ENCODE results near the gene DOCK8.

DOCK8 gene

GRCh38 chr9:316382-316965 lies 101.8 kb downstream of the DOCK8 start:
- no peak for DNase-seq

DNA sequence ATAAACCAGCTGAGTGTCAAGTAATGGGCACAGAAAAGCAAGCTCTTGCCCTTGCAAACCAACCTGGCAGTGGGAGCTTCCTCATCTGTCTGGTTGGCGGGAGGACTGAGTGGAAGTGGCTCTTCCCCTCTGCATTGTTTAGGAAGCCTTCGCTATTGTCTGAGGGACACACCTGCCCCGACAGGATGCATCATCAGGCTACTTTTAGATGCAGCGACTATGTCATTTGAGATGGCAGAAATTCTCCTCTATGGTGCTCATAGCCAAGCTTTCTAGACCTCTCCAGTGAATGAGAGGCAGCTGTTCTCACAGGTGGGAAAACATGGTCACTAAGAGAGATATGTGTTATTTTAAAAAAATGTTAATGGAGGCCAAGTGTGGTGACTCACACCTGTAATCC lies 104.0 kb downstream of the DOCK8 start:
- DNase-seq = no peak

DNA sequence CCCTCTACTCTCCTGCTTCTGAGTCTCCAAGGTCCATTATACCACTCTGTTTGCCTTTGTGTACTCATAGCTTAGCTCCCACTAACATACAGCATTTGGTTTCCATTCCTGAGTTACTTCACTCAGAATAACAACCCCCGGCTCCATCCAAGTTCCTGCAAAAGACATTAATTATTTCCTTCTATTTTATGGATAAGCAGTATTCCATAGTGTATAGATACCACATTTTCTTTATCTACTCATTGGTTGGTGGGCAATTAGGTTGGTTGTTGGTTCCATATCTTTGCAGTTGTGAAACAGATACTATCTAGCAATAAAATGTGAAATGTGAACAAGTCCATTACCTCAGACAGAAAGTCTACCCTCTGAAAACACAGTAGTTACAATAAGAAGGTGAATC lies 110.3 kb downstream of the DOCK8 start:
- no peak for DNase-seq

DNA sequence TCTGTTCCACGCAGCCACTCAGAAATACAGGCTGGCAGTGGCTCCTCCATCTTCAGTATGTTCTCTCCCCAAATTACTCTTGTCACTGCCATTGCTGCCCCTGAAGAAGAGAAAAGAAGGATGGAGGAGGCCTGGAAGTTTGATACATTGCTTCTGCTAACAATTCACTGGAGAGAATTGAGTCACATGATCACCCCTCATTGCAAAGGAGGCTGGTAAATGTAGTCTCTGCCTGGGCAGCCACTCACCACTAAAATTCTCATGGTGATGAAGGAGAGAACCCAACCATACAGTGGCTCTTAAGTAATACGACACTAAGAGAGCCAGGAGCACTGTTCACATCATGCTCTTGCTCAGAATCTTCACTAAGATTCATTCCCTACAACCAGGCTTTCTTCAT lies 112.0 kb downstream of the DOCK8 start:
- no peak for DNase-seq

DNA sequence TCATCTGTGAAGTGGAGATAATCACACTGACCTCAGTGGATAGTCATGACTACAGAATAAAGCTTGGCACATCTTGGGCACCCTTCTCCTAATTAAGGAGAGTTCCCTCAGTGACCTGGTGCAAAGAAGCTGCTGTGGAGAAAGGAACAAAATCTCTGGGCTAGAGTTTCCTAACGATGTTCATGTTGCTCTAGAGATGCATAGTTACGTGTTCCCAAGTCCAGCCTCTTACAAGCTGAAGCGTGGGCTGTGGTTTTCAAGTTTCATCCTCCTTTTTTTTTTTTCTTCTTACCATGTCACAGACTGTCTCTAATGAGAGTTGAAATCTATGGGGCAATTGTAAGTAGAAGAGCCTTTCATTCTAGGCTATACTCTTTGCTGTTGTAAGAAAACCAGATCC lies 113.8 kb downstream of the DOCK8 start:
- DNase-seq = no peak

DNA sequence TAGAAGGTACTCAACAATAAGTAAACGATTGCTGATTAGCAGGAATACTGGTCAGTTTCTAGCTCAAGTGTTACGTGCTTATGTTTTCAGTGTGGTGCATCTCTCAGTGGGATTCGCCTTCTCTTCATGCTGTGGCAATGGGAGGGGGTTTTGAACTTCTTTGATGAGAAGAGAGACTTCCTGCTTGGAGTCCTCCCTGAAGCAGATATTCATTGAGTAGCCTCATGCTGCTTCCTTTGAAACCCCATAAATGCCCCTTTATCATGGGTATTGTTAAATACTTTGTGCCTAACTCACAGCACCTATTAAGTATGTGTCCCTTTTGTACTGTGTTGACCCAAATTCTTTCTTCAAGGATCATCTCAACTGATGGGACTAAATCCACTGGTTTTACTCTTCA lies 116.5 kb downstream of the DOCK8 start:
- DNase-seq = no peak

DNA sequence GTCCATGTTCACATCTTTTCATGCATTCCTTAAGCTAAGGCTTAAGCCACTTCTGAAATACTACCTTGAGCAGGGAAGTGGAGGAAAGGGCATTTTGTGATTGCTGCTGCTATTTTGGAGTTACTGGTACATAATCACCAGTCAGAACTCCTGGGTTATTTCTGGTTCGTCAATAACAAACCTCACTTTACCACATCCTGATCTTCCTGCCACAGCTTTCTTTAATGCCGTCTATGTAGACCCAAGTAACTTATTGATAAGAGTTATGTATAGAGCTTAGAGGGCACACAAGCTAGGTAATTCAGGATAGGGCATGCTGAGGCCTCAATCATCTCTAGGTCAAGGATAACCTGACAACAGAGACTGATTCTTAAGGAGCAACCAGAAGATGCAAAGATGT lies 120.7 kb downstream of the DOCK8 start:
- DNase-seq = no peak

- no peak for DNase-seq
These were observed 121.4 kb downstream of the DOCK8 start for GRCh38 chr9:336039-336438.

DNA sequence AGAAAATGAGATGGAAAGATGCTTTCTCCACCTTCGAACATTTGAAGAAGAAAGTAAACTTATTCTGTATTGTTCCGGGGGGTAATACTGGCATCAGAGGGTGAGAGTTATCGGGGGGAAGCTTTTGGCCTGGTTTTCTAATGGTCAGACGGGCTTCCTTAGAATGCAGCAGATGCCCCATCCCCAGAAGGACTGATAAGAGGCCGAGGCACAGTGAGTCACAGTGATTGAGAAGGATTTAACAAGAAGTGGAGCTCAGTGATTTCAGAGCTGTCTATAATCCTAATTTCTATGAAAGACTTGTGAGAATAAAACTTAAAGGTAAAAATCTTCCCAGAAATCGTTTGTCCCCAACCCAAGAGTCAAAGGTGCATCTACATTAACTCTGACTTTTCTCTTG lies 123.9 kb downstream of the DOCK8 start:
- DNase-seq = no peak

- no peak for DNase-seq
These were observed 127.2 kb downstream of the DOCK8 start for GRCh38 chr9:341634-342421.

GRCh38 chr9:343773-344172 lies 129.1 kb downstream of the DOCK8 start:
- DNase-seq = no peak

GRCh38 chr9:346111-346571 lies 131.5 kb downstream of the DOCK8 start:
- DNase-seq = no peak

- DNase-seq = peak in 1 of 2 experiments; percentile 31
These were observed 133.1 kb downstream of the DOCK8 start for GRCh38 chr9:347667-348292.

- no peak for DNase-seq
These were observed 135.7 kb downstream of the DOCK8 start for GRCh38 chr9:350384-350783.

GRCh38 chr9:351916-352315 lies 137.3 kb downstream of the DOCK8 start:
- no peak for DNase-seq

DNA sequence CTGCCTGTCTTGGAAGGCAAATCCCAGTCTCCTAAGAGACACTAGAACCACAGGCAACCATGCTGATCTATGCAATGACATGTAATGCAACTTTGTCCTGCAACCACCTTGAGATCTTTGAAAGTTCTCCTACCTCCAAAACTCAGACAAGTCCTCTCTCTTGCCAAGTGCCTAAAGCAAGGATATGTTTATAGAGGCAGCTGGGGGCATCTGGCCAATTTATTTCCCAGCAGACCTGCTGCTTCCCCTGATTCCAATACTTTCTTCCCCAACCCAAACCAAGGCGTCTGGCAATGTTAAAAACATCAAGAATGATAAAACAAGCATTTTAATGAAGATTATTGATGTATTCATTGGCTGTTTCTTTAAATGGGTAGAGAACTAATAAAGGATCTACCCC lies 138.4 kb downstream of the DOCK8 start:
- DNase-seq = no peak

DNA sequence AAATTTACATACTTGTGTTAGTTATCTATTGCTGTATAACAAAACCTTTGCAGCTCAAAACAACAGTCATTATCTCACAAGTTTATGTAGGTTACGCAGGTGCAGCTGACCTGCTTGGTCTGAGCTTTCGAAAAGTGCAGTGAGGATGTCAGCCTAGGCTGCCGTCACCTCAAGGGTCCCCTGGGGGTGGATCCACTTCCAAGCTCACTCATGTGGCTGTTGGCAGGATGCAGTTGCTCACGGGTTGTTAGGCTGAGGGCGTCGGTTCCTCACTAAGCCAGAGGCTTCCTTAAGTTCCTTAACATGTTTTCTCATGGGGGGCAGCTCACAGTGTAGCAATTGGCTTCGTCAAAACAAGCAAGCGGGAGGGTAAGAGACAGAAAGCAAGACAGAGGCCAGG lies 139.8 kb downstream of the DOCK8 start:
- DNase-seq = no peak

DNA sequence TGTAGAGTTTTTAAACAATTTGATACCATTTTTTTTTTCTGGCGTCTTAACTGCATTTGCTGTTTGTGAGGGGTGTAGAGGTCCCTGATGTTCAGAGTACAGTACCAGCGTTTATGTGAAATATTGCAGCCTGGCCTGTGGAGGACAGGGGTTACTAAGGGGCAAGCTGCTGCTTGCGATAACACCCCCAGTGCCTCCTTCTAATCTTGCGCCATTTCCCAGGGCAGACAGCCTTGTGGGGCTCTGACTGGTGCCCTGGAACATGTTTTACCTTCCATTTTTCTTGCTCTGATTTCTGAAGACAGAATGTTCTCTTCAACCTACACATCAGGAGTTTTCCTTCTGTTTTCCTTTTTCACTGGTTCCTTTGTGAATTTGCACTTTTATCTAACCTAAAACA lies 142.9 kb downstream of the DOCK8 start:
- DNase-seq = no peak

GRCh38 chr9:362561-363273 lies 148.1 kb downstream of the DOCK8 start:
- DNase-seq = no peak

DNA sequence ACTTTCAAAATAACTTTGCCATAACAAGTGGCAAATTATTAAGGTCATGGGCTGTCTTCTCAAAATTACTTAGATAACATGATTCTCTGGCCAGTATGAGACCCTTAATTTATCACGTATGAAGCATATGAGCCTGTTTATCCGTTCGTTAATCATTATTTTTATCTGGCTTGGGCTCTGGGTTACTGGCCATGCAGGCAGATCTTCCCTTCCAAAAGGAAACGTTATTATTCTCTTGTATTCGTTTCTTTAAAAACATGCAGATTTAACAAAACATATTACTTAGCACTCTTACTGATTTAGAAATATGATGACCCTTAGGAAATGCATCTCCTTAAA lies 148.6 kb downstream of the DOCK8 start:
- no peak for DNase-seq

DNA sequence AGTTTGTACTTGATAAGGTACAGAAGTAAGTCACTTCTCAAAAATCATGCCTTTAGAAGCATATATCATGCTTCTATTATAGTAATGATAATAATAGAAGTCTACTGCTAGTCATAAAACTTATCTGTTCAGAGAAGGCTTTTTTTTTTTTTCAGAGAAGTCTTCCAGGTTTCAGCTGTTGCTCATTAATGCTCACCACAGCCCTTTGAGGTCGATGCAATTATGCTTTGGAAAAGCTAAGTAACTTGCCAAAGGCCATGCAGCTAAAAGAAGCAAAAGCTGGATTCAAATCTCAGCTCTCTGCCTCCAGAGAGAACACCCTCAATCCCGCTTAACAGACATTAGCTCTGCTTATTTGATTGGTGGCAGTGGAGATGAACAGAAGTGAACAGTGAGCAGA lies 150.8 kb downstream of the DOCK8 start:
- no peak for DNase-seq

- DNase-seq = no peak
These were observed 152.0 kb downstream of the DOCK8 start for GRCh38 chr9:366620-367019.

DNA sequence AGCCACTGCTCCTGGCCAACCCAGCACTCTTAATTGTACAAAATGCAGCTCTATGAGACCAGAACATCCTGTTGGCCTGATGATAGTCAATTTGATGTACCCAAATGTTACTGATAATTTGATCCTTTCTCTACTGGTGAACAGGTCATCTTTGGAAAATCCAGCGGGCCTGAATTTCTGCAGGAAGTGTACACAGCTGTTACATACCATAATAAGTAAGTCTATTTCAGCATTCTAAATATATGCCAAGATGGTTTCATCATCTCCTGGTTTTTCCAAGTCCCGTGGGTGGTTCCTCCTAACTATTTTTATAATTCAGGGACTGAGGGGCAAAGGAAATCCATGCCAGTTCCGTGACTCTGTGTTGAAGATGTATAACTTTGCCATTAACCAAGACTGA lies 155.4 kb downstream of the DOCK8 start:
- no peak for DNase-seq

DNA sequence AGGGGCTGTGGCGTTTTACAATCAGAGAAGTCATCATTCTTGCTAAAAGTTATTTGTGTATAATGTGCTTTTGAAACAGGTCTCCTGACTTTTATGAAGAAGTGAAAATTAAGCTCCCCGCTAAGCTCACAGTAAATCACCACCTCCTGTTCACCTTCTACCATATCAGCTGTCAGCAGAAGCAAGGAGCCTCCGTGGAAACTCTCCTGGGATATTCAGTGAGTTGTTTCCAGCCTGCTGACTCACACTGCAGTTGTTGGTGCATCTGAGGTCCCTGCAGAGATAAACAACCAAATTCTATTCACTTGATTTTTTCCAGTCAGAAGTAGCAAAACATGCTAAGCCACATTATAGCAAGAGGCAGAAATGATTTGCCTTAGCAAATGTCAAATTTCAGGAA lies 156.7 kb downstream of the DOCK8 start:
- DNase-seq = no peak

Measured in NCI-H1930 (cell line).